Measurements from ENCODE around the gene TMEM132C.

TMEM132C gene

GRCh38 chr12:128654468-128654867, 387.5 kb downstream of the TMEM132C start:
- DNase-seq (ENCODE audit: low read depth in 2 of 3, low spot score in 2 of 3): no peak

- no peak for DNase-seq (ENCODE audit: low read depth in 2 of 3, low spot score in 2 of 3)
These were observed 390.4 kb downstream of the TMEM132C start for GRCh38 chr12:128657378-128657777.

- no peak for DNase-seq (ENCODE audit: low read depth in 2 of 3, low spot score in 2 of 3)
These were observed 393.7 kb downstream of the TMEM132C start for GRCh38 chr12:128660532-128661225.

- DNase-seq (ENCODE audit: low read depth in 2 of 3, low spot score in 2 of 3): no peak
These were observed 394.2 kb downstream of the TMEM132C start for GRCh38 chr12:128661226-128661569.

GRCh38 chr12:128662101-128662500, 395.1 kb downstream of the TMEM132C start:
- no peak for DNase-seq (ENCODE audit: low read depth in 2 of 3, low spot score in 2 of 3)

- DNase-seq (ENCODE audit: low read depth in 2 of 3, low spot score in 2 of 3): no peak
These were observed 397.5 kb downstream of the TMEM132C start for GRCh38 chr12:128664501-128664900.

- DNase-seq (ENCODE audit: low read depth in 2 of 3, low spot score in 2 of 3): no peak
These were observed 400.2 kb downstream of the TMEM132C start for GRCh38 chr12:128667193-128667592.

- no peak for DNase-seq (ENCODE audit: low read depth in 2 of 3, low spot score in 2 of 3)
These were observed 404.6 kb downstream of the TMEM132C start for GRCh38 chr12:128671528-128672042.

GRCh38 chr12:128672428-128672827, 405.5 kb downstream of the TMEM132C start:
- DNase-seq (ENCODE audit: low read depth in 2 of 3, low spot score in 2 of 3): no peak

GRCh38 chr12:128672893-128673292, 405.9 kb downstream of the TMEM132C start:
- DNase-seq (ENCODE audit: low read depth in 2 of 3, low spot score in 2 of 3): no peak

GRCh38 chr12:128675576-128675975, 408.6 kb downstream of the TMEM132C start:
- DNase-seq (ENCODE audit: low read depth in 2 of 3, low spot score in 2 of 3): no peak

GRCh38 chr12:128680555-128680954, 413.6 kb downstream of the TMEM132C start:
- no peak for DNase-seq (ENCODE audit: low read depth in 2 of 3, low spot score in 2 of 3)

GRCh38 chr12:128682548-128683275, 415.7 kb downstream of the TMEM132C start:
- no peak for DNase-seq (ENCODE audit: low read depth in 2 of 3, low spot score in 2 of 3)

- no peak for DNase-seq (ENCODE audit: low read depth in 2 of 3, low spot score in 2 of 3)
These were observed 417.4 kb downstream of the TMEM132C start for GRCh38 chr12:128684352-128684751.

- no peak for DNase-seq (ENCODE audit: low read depth in 2 of 3, low spot score in 2 of 3)
These were observed 419.0 kb downstream of the TMEM132C start for GRCh38 chr12:128685903-128686475.

- no peak for DNase-seq (ENCODE audit: low read depth in 2 of 3, low spot score in 2 of 3)
These were observed 420.9 kb downstream of the TMEM132C start for GRCh38 chr12:128687851-128688250.

- DNase-seq (ENCODE audit: low read depth in 2 of 3, low spot score in 2 of 3): no peak
These were observed 423.7 kb downstream of the TMEM132C start for GRCh38 chr12:128690641-128691040.

- no peak for DNase-seq (ENCODE audit: low read depth in 2 of 3, low spot score in 2 of 3)
These were observed 426.1 kb downstream of the TMEM132C start for GRCh38 chr12:128693115-128693514.

- no peak for DNase-seq (ENCODE audit: low read depth in 2 of 3, low spot score in 2 of 3)
These were observed 426.8 kb downstream of the TMEM132C start for GRCh38 chr12:128693771-128694170.

GRCh38 chr12:128694445-128694844, 427.5 kb downstream of the TMEM132C start:
- no peak for DNase-seq (ENCODE audit: low read depth in 2 of 3, low spot score in 2 of 3)

- DNase-seq (ENCODE audit: low read depth in 2 of 3, low spot score in 2 of 3): no peak
These were observed 428.7 kb downstream of the TMEM132C start for GRCh38 chr12:128695697-128696096.

- no peak for DNase-seq (ENCODE audit: low read depth in 2 of 3, low spot score in 2 of 3)
These were observed 431.5 kb downstream of the TMEM132C start for GRCh38 chr12:128698301-128698972.

All from activated CD8-positive, alpha-beta memory T cell treated with anti-CD3 and anti-CD28 coated beads for 48 hours (primary cell).